SW 1271 (cell line): ENCODE data around the gene PLEKHA8.

Experiments
- DNase-seq, 2 experiments: peaks; one replicate each; lab custom pipeline; 2025; lab: John Stamatoyannopoulos, UW

The PLEKHA8 gene

DNA sequence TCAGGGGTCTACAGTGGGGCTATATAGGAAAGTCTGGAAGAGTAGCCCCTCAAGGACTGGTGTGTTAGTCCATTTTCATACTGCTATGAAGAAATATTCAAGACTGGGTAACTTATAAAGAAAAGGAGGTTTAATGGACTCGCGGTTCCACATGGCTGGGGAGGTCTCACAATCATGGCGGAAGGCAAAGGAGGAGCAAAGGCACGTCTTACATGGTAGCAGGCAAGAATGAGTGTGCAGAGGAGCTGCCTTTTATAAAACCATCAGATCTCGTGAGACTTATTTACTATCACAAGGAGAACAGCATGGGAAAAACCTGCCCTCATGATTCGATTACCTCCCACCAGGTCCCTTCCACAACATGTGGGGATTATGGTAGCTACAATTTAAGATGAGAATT lies 4.7 kb upstream of the PLEKHA8 start:
- no peak for DNase-seq

DNA sequence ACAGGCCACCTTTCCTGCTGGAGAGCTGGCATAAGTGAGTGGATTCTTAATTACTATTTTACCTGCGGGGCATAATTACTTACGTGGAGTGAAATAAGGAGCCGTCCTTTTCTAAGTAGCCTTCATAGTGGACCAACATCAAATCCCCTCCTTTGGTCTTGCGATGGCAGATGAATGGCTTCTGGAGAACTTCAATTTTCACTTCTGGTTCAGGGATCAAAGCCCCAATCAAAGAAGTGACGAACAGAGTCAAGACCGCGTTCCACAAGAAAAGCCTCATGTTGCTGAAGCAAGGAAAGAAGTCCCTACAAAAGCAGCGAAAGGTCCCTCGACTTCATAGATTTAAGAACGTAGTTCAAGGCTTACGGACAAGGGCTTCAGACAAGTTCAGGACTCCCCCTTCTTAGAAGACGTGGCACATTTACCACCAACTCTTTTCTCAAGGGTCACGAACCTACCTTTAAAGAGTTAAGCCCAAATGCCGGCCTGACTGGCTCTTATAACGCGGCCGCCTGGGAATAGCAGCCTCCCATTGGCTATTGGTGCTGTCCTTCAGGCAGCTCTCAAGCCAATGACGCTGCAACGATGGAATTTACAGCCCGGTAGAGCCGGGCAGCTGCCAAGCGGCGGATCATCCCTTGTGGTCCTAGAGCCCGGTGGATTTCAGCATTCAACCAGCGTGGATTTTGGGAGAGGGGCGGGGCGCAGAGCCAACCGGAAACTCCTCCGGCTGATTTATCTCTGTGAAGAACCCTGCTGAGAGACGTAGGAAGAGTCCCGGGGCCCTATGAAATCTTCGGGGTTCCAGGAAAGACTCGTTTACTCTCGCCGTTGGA lies 1.8 kb upstream of the PLEKHA8 start, which contains the start of gene FKBP14:
FKBP14 (minus strand) TSS at position 474 of the 836 bp plus-strand sequence; CDS start at position 280, 194 bp downstream.
- peak; percentile 98 for DNase-seq

DNA sequence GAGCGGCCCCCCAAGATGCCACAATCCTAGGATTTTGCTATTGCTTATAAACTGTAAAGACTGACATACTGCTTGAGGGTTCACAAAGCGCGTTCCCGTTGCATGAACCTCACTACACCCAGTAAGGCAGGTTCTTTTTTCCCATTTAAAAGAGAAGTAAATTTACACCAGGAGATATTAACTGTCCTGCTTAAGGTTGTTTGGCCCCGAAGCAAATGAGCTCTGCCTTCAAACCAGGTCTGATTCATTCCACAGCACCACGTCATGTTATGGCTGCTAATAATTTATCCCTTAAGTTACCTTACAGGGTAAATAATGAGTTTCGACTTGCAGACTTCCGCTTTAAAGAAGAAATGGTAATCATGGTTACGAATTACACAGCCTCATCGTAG lies 1.2 kb upstream of the PLEKHA8 start:
- DNase-seq = no peak

DNA sequence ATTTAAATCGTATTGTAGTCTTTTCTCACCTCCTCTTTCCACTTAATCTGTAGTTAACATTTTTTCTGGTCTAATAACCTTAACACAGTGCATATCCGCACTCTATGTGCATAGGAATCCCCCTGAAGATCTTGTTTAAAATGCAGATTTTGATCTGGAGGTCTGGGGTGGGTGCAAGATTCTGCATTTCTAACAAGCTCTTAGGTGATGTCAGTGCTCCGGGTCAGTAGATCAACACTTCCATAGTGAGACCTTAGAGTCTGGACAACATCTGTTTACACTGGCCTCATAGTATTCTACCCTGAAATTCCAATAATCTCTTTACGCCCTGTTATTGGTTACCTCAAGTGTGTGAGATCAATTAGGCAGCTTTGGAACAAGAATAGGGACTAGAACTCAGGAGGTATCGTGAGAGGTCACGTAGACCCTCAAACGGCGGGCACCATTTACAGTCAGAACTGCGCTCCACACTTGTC lies 434 bp upstream of the PLEKHA8 start:
- no peak for DNase-seq

DNA sequence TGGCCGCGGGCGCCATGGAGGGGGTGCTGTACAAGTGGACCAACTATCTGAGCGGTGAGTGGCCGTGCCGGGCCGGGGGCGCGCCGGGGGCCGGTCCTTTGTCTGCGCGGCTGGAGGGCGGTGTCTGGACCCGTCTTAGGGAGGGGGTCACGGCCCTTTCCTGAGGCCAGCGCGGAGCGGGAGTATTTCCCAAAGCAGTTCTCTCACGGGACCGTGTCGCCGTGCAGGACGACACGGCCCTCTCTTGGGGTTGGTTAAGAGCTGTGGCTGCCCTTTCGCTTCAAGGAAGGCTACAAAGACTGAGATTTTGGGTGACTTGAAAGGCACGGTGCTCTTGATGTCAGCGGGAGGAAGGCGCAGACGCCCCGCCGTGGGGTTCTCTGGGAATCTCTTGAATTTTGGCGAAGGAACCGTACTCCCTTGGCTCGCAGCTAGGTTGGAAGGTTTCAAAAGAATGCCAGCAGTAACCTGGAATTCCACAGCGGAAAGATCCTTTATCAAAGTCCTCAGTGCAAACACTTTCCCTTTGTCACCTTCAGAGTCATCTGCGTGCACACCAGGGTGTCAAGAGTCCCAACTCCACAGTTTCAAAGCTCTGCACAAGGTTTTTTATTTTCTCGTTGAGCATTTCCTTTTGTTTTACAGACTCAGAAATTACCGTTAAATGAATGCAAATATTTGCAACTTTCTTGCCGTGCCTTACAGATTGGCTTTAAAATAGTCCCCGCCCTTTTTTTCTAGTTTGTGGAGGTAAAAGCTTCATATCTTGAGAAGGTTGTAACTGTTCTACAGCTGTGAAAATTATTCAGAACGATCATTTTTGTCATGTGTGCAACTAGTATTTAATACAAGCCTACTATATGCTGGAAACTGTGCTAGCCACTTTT lies 780 bp downstream of the PLEKHA8 start:
- peak; percentile 16 to 56 for DNase-seq

DNA sequence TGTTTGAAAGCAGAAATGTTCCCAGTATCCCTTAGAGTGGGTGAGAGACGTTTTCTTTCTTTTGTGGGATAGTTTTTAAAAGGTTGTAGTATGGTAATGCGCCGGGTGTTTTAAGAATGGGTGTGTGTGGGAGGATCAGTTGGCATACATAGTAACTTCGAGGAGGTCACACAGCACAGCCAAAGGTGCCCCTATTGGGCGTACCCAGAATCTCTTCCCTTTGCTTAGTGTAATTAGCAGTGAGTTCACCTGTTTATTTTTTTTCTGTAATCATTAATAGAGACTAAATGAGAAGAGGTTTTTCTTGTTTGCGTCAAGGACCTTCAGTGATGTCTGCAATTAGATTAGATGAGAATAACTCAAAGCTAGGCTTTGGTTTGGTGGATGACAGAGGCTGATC lies 1.5 kb downstream of the PLEKHA8 start:
- DNase-seq = no peak

DNA sequence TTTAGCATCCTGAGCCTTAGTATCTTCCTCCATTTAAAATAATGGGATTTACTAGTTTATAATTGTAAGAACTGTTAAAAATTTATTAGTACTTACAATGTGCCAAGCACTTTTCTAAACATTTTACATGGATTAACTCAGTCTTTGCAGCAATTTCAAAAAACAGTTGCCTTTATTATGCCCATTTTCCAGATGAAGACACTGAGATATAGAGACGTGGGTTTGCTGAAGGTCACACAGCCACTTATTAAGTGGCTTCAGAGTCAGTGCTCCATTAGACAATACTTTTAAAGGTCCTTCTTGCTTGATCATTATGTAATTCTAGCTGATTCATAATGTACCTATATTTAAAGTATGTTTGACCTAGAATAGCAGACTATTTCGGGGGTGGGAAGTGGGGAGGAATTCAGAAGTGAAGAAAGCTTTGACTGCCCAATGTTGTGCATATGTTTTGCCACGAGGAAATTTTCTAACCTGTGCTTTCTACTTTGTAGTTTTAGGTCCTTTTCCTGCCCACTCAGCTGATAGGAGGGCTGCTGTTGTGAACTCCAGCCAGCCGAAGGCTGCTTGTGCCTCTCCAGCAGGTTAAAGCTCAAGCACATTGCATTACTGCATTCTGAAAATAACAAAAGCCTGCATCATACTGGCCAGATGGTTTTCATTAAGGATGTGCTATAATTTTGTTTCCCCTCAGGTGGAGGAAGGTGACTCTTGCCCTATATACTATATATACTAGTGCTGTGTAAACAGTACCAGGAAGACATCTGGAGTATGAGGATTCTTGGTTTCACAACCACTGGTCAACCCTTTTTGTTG lies 4.3 kb downstream of the PLEKHA8 start:
- no peak for DNase-seq

DNA sequence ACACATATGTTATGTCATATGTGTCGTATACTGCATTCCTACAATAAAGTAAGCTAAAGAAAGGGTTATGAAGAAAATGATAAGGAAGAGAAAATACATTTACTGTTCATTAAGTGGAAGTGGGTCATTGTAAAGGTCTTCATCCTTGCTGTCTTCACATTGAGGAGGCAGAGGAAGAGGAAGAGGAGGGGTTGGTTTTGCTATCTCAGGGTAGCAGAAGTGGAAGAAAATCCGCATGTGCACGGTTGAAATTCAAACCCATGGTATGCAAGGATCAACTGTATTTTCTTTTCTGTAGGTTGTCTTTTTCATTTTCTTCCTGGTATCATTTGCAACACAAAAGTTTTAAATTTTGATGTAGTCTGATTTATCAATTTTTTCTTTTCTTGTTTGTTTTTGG lies 6.3 kb downstream of the PLEKHA8 start:
- no peak for DNase-seq

DNA sequence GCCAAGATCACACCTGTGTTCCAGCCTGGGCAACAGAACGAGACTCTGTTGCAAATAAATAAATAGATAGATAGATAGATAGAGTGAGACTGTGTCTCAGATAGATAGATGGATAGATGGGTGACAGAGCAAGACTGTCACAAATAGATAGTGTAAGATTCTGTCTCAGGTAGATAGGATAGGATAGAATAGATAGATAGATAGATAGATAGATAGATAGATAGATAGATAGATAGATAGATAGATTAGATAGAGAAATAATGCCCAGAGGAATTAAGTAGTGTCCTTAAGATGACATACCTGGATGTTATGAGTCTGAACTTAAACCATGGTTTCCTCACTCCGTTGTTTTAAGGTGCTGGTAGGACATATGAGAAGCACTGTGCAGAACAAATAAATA lies 8.0 kb downstream of the PLEKHA8 start:
- DNase-seq = no peak

DNA sequence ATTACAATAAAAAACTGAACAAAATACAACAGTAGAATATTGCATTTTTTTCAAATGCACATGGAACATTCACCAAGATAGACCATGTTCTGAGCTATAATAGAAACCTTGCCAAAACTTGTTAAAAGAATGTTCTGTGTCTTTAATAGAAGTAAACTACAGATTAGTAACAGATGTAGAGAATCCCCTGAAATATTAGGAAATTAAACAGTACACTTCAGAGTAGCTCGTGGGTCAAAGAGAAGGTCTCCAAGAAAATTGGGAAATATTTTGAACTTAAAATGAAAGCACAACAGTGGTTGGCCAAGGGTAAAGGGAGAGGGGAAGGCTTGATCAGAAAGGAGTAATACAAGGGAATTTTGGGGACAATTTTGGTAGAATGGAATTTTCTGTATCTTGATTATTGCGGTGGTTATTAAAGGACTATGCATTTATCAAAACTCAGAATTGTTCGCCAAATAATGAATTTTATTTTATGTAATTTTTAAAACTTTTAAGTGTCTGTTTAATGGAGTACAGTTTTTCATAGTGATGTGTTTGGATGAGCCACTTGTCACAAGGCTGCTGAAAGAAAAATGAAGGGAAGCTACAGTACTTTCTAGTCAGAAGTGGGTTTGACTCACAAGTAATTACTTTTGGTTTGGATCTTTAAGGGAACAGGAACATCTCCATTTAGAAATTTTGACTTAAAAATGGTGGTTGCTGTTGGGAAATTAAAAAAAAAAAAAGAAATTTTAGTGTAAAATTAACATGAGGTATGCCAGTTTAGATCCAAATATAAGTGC lies 10.2 kb downstream of the PLEKHA8 start:
- DNase-seq = no peak

DNA sequence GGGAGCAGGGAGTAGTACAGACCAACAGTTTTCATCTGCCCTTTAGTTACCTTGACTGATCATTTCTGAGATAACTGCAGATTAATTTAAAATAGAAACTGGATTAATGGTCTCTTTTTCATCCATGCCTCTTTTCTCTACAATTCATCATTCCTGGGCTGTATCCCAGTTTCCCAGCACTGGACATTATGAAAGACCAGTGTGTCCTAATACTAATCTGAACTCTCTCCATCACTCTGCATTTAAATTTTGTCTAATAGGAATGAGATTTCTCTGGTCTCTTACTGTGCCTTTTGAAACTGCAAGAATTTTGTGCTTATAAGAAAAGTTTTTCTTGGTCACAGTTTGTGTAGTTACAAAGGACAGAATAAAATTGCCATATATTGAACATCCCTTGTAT lies 12.7 kb downstream of the PLEKHA8 start:
- no peak for DNase-seq

DNA sequence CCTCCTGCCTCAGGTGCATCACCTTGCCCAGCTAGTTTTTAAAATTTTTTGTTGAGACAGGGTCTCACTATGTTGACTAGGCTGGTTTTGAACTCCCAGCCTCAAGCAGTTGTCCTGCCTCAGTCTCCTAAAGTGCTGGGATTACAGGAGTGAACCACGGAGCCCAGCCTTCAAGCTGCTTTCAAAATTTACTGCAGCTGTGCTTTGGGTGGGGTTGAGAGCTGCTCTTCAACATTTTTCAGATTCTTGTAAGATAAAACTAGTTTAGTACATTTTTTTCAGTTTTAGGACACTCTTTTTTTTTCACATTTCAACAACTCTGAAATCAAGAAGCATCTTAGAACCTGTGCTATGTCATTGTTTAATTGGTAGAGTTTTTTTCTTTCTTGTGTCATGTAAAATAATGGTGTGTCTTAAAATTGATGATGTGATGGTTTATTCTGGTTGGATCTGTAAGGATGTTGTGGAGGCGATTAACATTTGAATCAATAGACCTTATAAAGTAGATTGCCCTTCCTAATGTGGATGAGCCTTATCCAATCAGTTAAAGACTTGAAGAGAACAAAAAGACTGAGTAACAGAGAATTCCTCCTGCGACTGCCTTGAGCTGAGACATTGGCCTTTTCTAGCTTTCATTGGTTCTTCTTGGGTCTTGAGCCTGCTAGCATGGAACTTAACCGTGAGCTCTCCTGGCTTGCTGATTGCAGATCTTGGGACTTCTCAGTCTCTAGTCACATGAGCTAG lies 13.5 kb downstream of the PLEKHA8 start:
- no peak for DNase-seq

DNA sequence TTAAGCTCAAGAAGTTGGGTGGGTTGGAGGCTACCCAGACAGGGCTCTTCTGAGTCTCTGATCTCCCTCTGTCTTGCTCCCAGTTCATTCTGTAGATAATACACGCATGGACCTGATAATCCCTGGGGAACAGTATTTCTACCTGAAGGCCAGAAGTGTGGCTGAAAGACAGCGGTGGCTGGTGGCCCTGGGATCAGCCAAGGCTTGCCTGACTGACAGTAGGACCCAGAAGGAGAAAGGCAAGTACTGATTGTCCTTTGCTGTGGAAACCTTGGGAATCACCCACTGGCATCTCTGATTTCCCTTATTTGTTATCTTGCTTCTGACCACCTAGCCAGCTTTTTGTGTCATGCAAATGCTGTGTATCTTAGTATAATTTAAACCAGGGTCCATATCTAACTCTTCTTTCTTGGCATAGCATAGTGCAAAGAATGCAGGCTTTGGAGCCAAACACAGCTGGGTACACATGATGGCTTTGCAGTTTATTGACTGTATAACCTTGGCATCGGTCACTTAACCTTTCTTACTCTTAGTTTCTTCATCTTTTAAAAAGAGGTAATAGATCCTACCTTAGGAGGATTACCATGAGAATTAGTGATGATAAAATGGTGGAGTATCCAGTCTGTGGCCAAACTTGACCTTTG lies 18.0 kb downstream of the PLEKHA8 start:
- no peak for DNase-seq

DNA sequence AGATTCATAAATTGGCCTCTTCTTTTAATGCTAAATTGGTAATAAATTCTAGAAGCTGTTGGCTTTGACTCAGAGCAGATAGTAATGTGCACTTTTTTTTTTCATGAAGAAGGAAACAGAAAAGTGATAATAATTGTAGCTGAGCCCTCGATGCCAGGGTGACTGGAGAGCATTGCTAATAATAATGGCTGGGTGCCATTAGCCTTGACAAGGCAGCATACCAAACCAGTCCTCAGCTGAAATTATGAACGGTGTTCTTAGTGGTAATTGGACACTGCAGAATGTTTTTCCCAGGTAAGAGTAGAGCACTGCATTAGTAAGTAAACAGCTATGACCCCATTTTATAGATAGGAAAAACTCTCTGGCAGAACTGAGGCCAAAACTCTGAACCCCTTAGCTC lies 18.9 kb downstream of the PLEKHA8 start:
- DNase-seq = no peak

DNA sequence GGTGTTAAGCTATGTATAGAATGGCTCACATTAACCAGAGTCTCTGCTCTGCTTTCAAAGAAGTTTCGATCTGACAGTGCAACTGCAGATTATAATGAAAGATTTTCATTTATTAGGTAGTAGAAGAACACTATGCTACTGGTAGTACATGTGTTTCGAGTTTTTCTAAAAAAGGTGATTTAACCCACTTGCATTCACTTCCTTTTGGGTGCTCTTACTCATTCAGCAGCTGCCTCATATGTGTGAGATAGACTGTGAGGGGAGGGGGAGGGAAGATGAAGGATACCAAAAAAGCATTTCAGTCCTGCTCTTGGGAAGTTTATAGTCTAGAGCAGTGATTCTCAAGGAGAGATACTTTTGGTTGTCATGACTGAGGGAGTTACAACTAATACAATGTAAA lies 20.4 kb downstream of the PLEKHA8 start:
- no peak for DNase-seq

DNA sequence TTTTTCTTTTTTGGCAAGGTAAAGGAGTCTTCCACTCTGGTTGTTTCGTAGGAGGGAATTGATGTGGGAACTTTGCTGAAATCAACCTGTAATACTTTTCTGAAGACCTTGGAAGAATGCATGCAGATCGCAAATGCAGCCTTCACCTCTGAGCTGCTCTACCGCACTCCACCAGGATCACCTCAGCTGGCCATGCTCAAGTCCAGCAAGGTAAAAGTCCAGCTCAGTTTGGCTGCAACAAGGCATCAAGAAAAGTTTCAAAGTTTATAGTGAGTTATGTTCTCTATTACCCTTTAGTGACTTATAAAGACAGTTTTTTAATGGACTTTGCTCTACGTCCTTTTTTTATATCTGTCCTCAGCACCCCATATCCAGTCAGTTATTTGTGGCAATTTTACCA lies 21.0 kb downstream of the PLEKHA8 start:
- DNase-seq = no peak

DNA sequence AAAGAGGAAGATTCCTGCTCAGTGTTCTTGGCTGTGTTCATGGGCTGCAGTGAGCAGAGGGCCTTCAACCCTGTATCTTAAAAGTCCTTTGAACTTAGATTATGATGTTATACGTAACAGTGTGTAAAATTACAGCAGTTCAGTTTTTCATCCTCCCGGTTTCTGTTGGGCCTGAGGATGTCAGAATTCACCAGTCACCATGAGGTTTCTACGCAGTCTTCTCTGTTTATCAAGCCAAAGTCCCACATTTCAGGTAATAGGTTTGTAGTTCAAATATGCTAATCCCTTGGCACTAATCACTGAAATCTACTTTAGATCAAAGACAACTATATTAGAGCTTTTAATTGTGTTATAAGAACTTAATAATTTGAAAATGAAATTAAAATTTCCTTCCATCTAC lies 24.9 kb downstream of the PLEKHA8 start:
- DNase-seq = no peak

DNA sequence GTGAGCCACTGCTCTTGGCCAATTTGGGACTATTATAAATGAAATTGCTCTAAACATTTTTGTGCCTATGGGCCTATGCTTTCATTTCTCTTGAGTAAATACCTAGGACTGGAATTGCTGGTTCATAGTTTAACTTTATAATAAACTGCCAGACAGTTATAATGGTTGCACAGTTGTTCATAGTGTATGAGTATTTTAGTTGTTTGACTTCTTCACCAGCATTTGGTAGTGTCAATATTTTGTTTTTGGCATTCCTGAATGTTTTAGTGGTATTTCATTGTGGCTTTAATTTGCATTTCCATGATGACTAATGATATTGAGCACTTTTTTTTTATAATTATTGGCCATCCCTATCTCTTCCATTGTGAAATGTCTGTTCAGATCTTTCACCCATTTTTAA lies 29.5 kb downstream of the PLEKHA8 start:
- DNase-seq = no peak

DNA sequence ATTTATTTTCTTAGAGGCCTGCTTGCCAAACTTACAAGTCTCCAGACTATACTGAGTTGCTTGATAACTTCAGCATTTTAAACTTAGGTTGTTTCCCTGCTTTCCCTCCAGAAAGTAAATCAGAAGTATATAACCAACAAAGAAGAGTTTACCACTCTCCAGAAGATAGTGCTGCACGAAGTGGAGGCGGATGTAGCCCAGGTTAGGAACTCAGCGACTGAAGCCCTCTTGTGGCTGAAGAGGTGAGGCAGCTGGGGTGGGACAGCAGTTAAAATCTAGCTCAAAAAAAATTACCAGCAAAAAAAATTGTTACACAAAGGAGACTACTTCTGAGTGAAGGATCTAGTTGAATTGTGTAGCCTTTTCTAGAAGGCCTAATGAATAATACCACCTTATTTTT lies 33.6 kb downstream of the PLEKHA8 start:
- DNase-seq = peak in 1 of 2 experiments; percentile 30

DNA sequence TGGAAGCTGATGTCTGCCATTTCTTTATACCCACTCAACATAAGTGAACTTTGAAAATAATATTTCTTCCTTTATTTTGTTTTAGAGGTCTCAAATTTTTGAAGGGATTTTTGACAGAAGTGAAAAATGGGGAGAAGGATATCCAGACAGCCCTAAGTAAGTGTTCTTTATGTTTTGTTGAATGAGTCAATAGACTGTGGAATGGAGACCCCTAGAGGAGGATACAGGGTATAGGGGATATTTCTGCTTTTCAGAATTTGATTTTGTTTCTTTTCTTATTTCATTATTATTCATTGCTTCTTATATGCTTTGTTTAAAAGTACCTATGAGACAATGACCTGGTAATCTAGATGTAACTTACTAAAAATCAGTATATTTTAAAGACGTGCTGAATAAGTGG lies 34.4 kb downstream of the PLEKHA8 start:
- DNase-seq = peak in 1 of 2 experiments; percentile 59
